ENCODE data around the gene TNFAIP8L1.

DNA sequence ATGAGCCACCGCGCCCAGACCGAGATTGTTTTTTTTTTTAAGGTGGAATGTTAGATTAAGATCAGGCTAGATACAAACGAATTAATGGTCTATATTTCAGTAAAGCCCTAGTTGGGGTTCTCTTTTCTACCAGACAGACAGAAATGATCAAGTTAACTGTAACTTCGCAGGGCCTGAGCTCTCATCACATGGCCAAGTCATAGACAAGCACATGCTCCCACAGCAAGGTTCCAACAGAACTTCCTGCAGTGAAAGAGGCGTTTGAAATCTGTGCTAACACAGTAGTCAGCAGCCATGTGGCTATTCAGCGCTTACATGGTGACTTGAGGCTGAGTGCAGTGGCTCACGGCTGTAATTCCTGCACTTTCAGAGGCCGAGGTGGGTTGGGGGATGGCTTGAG is 45.1 kb upstream of the TNFAIP8L1 start:
- TF ChIP-seq, protein P1, sequence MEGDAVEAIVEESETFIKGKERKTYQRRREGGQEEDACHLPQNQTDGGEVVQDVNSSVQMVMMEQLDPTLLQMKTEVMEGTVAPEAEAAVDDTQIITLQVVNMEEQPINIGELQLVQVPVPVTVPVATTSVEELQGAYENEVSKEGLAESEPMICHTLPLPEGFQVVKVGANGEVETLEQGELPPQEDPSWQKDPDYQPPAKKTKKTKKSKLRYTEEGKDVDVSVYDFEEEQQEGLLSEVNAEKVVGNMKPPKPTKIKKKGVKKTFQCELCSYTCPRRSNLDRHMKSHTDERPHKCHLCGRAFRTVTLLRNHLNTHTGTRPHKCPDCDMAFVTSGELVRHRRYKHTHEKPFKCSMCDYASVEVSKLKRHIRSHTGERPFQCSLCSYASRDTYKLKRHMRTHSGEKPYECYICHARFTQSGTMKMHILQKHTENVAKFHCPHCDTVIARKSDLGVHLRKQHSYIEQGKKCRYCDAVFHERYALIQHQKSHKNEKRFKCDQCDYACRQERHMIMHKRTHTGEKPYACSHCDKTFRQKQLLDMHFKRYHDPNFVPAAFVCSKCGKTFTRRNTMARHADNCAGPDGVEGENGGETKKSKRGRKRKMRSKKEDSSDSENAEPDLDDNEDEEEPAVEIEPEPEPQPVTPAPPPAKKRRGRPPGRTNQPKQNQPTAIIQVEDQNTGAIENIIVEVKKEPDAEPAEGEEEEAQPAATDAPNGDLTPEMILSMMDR (IDR thresholded peaks at IDR 0.05; ENCODE audit: low read length), result no peak
- TF ChIP-seq EZH2 (IDR thresholded peaks at IDR 0.05; ENCODE audit: borderline replicate concordance, low read length), result no peak

Measured in OCI-LY1 (cell line).